IMR-90 (cell line): ENCODE measurements around the gene TNFSF13B.

Source experiments
- CEBPB ChIP-seq: IDR thresholded peaks from 2 replicates; pipeline ENCODE4 v1.6.1; 2012; ENCODE audit warnings: low read depth, low read length, improper control_type of control experiment
- CTCF ChIP-seq: conservative IDR thresholded peaks from 2 replicates; pipeline ENCODE4 v1.5.1; 2012; ENCODE audit warnings: mild to moderate bottlenecking, low read depth, low read length, improper control_type of control experiment
- RFX5 ChIP-seq: IDR thresholded peaks from 2 replicates; pipeline ENCODE4 v1.8.0; 2012; ENCODE audit warnings: low read depth, mild to moderate bottlenecking, low read length, moderate library complexity
- TF ChIP-seq, protein P1 (sequence below): fragments of 150-350 bp; IDR thresholded peaks from 2 replicates; pipeline ENCODE4 v1.6.1; 2017; ENCODE audit warnings: mild to moderate bottlenecking, antibody characterized with exemption, low read length, low read depth

DNA sequence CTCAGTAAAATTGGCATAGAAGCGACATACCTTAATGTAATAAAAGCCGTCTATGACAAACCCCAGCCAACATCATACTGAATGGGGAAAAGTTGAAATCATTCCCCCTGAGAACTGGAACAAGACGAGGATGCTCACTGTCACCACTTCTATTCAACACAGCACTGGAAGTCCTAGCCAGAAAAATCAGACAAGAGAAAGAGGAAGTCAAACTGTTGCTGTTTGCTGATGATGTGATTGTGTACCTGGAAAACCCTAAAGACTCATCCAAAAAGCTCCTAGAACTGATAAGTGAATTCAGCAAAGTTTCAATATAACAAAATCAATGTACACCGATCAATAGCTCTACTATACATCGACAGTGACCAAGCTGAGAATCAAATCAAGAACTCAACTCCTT lies 63.3 kb downstream of the TNFSF13B start:
- TF ChIP-seq RFX5 (no peak), CTCF (no peak), CEBPB (no peak)
- TF ChIP-seq, protein P1, sequence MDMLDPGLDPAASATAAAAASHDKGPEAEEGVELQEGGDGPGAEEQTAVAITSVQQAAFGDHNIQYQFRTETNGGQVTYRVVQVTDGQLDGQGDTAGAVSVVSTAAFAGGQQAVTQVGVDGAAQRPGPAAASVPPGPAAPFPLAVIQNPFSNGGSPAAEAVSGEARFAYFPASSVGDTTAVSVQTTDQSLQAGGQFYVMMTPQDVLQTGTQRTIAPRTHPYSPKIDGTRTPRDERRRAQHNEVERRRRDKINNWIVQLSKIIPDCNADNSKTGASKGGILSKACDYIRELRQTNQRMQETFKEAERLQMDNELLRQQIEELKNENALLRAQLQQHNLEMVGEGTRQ, result no peak
